Hepatocyte (in vitro differentiated cells): ENCODE measurements around the gene AICDA.

ENCODE experiments used
- EZH2 ChIP-seq: fragments of 200-600 bp; sonication (generic); IDR thresholded peaks from 2 replicates; pipeline ENCODE4 v1.6.1; 2016; ENCODE audit warnings: antibody characterized with exemption, mild to moderate bottlenecking, borderline replicate concordance
- EZH2phosphoT487 ChIP-seq: fragments of 200-600 bp; sonication (generic); IDR thresholded peaks from one replicate; pipeline ENCODE4 v1.6.1; 2018; ENCODE audit warnings: antibody characterized with exemption, mild to moderate bottlenecking, low read depth, moderate library complexity; ENCODE audit not compliant: unreplicated experiment, severe bottlenecking
- TF ChIP-seq, protein P1 (sequence below): fragments of 200-600 bp; sonication (generic); IDR thresholded peaks from 2 replicates; pipeline ENCODE4 v1.5.1; 2016; ENCODE audit warnings: antibody characterized with exemption, mild to moderate bottlenecking; ENCODE audit not compliant: poor library complexity

DNA sequence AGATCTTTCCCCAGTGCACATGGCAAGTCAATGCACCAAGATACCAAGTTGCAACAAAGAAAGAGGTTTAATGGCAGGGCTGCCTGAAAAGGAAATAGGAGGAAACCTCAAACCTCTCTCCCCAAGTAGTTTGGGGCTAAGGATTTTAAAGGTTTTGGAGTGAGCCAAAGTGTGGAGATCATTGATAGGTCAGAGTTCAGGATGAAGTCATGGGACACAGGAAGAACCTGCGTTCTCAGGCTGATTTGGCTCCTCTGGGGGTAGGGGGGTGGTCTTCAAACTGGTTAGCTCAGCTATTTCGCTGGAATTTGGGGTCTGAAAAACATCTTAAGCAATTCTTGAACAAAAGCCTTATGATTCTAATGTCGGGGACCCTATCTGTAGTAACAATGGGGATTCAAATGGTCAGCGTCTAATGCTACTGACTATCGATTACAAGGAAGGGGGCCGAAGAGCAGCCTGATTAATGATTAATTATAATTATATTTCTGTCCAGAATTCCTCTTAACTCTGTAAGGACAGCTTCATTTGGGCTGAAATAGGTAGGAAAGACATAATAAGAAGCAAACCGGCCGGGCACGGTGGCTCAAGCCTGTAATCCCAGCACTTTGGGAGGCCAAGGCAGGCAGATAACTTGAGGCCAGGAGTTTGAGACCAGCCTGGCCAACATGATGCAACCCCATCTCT lies 31.4 kb downstream of the AICDA start:
- TF ChIP-seq, protein P1, sequence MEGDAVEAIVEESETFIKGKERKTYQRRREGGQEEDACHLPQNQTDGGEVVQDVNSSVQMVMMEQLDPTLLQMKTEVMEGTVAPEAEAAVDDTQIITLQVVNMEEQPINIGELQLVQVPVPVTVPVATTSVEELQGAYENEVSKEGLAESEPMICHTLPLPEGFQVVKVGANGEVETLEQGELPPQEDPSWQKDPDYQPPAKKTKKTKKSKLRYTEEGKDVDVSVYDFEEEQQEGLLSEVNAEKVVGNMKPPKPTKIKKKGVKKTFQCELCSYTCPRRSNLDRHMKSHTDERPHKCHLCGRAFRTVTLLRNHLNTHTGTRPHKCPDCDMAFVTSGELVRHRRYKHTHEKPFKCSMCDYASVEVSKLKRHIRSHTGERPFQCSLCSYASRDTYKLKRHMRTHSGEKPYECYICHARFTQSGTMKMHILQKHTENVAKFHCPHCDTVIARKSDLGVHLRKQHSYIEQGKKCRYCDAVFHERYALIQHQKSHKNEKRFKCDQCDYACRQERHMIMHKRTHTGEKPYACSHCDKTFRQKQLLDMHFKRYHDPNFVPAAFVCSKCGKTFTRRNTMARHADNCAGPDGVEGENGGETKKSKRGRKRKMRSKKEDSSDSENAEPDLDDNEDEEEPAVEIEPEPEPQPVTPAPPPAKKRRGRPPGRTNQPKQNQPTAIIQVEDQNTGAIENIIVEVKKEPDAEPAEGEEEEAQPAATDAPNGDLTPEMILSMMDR: no peak
- TF ChIP-seq EZH2phosphoT487: no peak
- no peak for TF ChIP-seq EZH2
